Stimulated activated CD8-positive, alpha-beta memory T cell treated with anti-CD3 and anti-CD28 coated beads, Interleukin-12 subunit alpha, Interleukin-12 subunit beta, amount 100 ng/mL, for 24 hours (primary cell): ENCODE results near the gene CC2D1A.

Source experiments
- DNase-seq: peaks from one replicate; pipeline ENCODE4 v3.0.0-alpha.2; 2020; ENCODE audit errors: extremely low read depth

Gene CC2D1A

GRCh38 chr19:13877303-13877702 lies 28.7 kb upstream of the CC2D1A start:
- no peak for DNase-seq

GRCh38 chr19:13880059-13881043 lies 25.6 kb upstream of the CC2D1A start:
- peak; percentile 93 for DNase-seq

- DNase-seq: no peak
Observed at GRCh38 chr19:13881251-13881691, 24.7 kb upstream of the CC2D1A start.

GRCh38 chr19:13881692-13882418 lies 24.1 kb upstream of the CC2D1A start:
- DNase-seq: no peak

- no peak for DNase-seq
Observed at GRCh38 chr19:13882419-13882795, 23.6 kb upstream of the CC2D1A start.

GRCh38 chr19:13882836-13883235 lies 23.2 kb upstream of the CC2D1A start:
- no peak for DNase-seq

DNA sequence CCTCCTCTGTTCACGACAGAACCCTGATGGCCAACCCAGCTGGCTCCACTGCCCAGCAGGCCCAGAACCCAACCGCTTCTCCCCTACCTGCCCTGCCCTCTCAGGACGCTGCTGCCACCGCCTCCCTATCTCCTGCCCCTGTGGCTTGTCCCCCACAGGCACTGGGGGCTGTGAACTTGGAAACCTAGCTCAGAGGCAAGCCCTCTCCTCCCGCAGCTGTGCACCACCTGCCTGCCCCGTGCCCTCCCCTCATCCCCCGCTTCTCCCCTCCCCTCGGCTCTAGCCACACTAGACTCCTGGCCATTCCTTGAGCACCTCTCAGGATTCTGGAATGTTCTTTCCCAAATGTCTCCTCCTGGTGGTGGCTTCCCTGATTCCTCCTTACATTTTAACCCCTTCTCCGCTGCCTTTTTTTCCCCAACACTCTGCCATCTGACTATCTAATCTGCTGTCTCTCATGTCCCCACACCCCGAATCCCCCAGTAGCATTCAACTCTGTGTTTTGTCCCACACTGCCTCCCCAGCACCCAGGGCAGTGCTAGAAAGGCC lies 22.4 kb upstream of the CC2D1A start:
- DNase-seq: no peak

DNA sequence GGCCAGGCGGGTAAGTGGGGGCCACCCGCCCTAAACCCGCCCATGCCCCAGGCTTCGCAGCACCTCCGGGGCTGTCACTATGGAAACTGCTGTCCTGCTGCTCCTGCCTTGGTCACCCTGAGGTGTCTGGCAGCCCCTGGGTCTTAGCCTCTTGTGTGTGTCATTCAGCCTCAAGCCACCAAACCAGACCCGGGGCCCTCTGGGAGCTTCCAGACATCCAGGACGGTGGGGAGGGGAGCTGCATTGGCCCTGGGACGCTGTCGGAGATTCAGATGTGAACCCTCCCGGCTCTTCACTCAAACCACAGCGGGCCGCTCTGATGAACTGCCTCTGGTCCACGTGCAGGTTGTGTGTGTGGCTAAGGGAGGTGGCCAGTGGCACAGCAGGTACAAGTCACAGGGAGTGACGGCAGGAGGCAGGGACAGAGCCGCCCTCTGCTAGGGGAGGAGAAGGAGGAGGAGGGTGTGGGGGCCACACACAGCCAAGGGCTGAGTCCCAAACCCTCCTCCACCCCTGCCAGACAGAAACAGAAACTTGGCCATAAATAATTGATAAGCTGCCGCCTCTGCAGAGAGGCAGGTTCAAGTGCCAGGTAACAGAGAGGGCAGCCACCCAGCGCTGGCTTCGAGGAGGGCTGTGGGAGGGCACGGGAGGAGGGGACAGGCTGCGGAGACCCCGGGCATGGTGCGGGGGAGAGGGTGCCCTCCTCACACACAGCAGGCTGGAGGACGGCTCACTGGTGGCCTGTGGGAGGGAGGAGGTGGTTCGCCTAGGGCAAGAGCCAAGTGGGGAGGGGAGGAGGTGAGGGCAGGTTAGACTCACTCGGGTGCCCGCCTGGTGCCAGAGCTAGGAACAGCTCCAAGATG lies 21.0 kb upstream of the CC2D1A start:
- DNase-seq: no peak

DNA sequence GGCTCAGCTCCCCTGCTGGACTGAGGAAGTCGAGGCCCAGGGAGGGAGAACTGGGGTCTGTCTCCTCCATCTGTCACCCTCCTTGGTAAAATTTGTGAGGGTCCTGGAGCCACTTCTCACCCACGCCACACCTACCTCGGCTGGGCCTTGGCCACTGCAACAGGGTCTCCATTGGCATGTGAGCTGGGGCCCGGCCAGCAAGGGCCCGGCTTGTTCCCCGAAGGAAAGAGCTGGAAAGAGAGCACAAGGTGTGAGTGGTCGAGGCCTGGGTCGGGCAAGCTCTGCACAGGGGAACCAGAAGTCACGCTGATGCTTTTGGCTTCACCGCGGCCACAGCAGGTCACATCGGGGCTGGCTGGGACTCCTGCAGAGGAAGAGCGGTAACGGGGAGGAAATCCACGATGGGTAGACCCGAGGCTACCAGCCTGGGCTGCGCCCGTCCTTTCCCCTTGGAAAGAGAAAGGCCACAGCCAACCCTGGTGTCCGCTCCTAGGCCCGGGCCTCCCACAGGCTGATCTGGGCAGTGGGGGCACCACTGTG lies 20.1 kb upstream of the CC2D1A start:
- no peak for DNase-seq

DNA sequence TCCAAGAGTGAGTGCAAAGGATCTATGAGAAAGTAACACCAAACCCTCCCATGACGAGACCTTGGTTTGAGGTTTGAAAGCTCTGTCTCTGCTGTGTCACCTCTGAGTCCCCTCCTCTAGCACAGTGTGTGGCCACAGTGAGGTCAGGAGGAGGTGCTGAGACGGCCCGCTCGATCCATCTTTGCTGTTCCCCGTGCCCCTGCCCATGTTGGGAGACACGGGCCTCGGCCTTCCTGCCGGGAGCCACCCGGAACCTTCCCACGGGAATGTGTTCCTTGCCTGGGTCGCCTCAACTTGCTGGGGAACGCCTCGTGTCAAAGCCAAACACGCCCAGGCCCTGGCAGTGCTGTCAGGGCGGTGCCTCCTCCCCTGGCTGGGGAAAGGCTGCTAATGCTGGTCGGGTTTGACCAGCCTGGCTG lies 19.0 kb upstream of the CC2D1A start:
- DNase-seq: no peak

DNA sequence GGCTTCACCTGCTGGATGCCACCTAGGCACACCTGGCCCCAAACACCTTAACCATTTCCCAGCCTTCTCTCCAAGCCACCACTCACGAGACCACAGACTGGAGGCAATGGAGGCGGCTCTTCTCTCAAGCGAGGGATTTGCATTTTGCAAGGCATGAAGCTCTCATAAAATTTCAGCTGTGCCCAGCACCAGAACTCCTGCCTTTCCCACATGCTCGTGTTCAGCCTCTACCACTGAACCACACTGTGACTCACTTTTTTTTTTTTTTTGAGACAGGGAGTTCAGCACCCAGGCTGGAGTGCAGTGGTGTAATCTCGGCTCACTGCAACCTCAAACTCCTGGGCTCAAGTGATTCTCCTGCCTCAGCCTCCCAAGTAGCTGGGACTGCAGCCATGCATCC lies 18.5 kb upstream of the CC2D1A start:
- DNase-seq: no peak

- no peak for DNase-seq
Observed at GRCh38 chr19:13888281-13888680, 17.7 kb upstream of the CC2D1A start.

DNA sequence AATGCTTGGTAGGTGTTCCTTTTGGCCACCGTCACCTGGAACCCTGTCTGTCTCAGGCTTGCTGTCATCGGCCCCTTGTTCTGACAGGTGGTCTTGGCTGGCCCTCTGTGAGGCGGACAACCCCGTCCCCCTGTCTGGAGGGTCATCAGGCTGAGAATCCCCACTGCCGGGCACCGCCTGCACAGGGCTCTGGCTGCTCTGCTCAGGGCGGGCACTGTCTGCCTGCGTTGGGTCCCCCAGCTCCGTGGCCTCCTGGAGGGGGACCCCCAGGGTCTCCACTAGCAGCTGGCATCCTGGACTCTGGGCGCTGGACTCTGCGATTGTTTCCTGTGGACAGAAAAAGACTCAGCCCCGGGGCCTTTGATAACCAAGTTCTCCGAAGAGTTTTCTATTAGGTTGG lies 15.9 kb upstream of the CC2D1A start:
- no peak for DNase-seq

GRCh38 chr19:13892870-13893269 lies 13.1 kb upstream of the CC2D1A start:
- no peak for DNase-seq

DNA sequence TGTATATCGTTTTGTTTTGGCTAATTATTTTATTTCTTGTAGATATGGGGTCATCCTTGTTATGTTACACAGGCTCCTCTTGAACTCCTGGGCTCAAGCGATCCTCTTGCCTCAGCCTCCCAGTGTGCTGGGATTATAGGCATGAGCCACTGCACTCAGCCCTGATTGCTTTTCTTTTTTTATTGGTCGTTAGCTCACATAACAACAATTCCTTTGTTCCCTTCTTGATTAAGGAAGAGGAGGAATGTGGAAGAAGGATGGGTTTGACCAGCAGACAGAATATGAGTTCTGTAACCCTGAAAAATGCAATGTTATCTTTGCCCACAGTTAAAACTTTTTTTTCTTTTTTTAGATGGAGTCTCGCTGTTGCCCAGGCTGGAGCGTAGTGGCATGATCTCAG lies 11.4 kb upstream of the CC2D1A start:
- DNase-seq: no peak

- DNase-seq: no peak
Observed at GRCh38 chr19:13896227-13896626, 9.8 kb upstream of the CC2D1A start.

DNA sequence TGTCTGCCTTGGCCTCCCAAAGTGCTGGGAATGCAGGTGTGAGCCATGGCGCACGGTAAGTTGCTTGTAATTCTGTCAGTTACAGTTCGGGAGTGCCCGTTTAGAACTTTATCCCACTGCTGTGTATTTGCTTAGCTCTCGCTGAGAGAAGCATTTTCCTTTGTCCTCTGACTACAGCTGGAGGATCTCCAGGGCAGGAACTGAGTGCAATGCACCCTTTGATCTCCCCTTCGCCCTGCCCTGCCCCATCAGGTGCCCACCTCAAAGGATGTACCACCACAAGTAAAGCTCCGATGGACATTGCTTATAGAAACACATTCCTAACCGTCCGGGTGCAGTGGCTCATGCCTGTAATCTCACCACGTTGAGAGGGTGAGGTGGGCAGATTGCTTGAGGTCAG lies 6.6 kb upstream of the CC2D1A start:
- no peak for DNase-seq

DNA sequence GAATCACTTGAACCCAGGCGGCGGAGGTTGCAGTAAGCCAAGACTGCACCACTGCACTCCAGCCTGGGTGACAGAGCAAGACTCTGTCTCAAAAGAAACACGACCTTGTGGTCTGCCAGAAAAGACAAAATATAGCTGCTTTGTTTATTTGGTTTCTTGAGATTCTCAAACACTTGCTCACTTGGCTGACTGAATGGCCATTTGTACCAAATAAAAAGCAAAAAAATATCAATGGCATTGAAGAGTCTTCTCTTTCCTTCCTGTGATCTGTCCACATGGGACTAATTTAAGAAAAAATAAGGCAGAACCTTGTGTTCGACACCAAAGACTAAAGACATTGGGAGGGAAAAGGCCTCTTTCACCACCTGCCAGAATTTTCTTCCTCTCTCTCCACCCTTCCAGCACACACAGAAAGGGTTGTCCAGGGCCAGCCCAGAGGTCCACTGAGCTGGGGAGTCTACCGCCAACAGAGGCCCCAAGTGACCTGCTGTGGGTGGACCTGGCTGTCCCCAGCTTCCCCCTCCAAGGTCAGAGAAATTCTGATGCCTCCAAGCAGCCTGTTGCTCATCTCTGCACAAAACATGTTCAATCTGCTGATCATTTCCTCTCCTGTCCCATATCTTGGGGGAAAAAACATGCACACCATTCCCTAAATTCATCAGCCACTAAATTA lies 6.0 kb upstream of the CC2D1A start:
- no peak for DNase-seq

GRCh38 chr19:13902993-13903555 lies 2.9 kb upstream of the CC2D1A start:
- no peak for DNase-seq

DNA sequence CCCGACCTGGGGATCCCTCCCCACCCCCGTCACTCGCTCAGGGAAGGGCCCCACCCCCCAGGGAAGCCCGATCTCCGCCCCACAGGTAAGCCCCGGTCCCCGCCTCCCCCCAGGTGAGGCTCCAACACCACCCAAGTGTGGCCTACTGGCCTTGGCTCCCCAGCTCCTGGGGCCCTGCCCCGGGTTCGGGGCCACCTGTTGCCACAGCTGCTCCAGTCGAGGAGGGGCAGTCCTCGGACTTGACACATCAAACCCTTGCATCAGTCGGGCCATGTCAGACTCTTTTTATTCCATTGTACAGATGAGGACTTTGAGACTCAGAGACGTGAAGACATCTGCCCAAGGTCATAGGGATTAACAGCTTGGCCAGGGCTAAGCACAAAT lies 512 bp downstream of the CC2D1A start:
- no peak for DNase-seq

GRCh38 chr19:13906910-13907309 lies 909 bp downstream of the CC2D1A start:
- no peak for DNase-seq
